Peyer's patch (tissue), 4 donors: ENCODE results near the gene STK10.

Experiments used
- CTCF ChIP-seq, 6 experiments: fragments of 450-650 bp in 4 of 6; fragments of 200-600 bp in 2 of 6; sonication (generic) in 1 of 6; IDR thresholded peaks; one replicate each; pipeline ENCODE4 v1.5.1; 2017 to 2019; ENCODE audit warnings: antibody characterized with exemption in 6 of 6, mild to moderate bottlenecking in 3 of 6, moderate library complexity in 1 of 6
- POLR2A ChIP-seq, 2 donors: fragments of 450-650 bp; IDR thresholded peaks; one replicate each; pipeline ENCODE4 v1.5.1; 2017; ENCODE audit warnings: antibody characterized with exemption in 2 of 2, mild to moderate bottlenecking in 2 of 2, moderate library complexity in 2 of 2

GRCh38 chr5:172048170-172048422 lies 139.9 kb downstream of the STK10 start:
- TF ChIP-seq CTCF (IDR thresholded peaks at IDR 0.05) (no peak), POLR2A (IDR thresholded peaks at IDR 0.05) (no peak)
